GM18951 (cell line): ENCODE results near the gene SERGEF.

Experiments used
- POLR2A ChIP-seq: IDR thresholded peaks from 4 replicates; pipeline ENCODE4 v1.6.1; 2011; ENCODE audit warnings: mild to moderate bottlenecking; ENCODE audit not compliant: insufficient read length, insufficient read depth; ENCODE audit errors: extremely low read depth
- in situ Hi-C: fragments of 300-500 bp; cut with MboI; formaldehyde crosslinking; loops from one replicate; pipeline ENCODE4 v1.12.0; 2022; ENCODE audit warnings: low sequenced_read_pairs, mixed read lengths, inconsistent platforms; ENCODE audit not compliant: unreplicated experiment

Gene SERGEF

DNA sequence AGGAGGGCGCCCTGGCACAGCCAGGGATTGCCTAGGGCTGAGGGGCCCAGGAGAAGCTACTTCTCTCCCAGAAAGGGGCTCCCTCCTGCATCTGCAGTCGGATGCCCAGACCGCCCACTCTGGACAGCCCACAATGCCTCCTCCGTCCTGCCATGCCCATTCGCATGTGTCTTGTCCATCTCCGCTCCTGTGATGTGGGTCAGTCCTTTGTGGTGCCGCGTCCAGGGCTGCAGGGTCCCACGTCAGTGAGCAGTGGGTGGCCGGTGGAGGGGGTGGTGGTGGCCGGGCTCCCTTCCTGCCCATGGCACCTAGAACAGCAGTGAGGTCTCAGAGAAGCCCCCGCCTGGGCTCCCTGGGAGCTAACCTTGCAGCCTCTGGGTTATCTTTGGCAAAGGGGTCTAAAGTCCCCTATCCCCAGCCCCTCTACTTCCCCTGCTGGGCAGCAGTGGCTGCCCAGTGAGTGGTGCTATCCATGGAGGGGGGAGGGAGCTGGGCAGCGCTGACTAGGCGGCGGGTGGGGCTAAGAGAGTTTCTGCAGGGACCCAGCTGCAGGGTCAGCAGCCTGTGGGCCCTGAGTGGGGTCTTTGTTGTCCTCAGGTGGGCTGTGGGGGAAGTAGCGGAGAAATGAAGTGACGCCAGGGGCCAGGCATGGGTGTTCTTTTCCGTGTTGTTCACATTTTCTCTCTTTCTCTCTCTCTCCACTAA, 237.2 kb downstream of the SERGEF start:
- in situ Hi-C loops, result no loop called here
- TF ChIP-seq POLR2A, result no peak

DNA sequence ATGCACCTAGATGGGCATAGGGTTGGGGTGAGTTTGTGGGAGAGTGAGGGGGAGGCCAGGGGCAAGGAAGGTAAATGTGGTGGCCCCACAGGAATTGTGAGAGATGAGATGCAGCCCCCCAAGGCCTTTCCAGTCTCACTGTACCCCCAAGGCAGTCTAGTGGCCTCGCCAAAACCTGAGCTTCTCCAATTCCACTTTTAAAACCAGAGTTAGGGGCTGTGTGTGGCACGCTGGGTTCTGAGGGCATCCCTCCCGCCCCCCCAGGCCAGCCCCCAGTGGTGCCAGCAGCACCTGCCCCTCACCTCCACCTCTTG, 237.9 kb downstream of the SERGEF start:
- in situ Hi-C loops, result no loop called here
- TF ChIP-seq POLR2A, result no peak

DNA sequence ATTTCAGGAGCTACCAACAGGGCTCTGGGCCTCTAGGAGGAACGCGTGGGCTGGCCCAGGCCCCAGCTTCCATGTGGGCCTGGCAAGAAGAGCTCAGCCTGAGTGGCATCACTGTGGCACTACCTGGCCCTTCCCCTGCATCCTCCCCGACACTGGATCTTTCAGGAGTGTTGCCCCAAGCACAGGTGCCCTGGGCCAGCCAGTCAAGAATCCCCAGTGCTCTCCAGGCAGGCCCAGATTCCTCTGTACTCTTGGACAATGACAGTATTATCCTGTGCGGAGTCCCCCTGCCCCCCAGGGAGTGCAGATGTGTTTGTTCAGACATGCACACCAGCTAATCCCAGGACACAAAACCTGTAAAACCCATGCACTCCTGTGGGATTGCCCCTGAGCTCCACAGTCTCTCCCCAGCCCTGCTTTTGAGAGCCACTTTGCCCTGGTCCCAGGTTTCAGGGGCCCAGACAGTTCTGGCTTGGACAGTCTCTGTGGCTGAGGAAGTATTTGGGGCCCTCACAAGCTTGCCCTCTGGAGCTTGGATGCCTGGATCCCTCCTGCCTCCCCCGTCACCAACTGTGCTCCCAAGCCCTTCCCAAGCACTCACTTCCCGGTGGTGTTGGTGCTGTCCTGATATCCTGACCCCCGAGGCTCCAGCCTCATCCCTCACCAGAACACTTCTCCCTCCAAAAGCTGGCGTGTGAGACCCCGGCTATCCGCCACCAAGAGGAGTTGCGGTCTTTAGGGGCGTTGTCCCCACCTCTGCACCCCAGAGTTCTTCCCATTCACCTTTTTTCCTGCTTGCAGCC, 238.4 kb downstream of the SERGEF start:
- in situ Hi-C loops, result no loop called here

DNA sequence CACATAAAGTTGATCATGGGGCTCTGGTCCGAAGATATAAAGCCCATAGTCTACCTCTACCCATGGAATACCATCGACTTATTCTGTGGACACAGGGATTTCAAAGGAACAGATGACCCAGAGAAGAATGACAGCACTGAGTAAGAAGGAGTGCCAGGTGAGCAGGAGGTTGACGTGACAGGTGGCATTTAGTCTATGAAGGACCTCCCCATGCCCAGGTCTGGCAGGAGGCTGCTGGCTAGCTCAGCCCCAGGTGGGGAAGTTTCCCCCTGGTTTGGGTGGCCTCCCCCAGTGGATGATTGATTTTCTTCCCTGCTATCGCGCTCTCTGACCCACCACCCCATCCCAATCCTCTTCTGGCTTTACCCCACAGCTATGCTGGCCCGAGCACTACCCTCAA, 239.2 kb downstream of the SERGEF start:
- TF ChIP-seq POLR2A, result no peak
- in situ Hi-C loops, result no loop called here

More for the DNA sequence above, 238.4 kb downstream of the SERGEF start:
- no peak for TF ChIP-seq POLR2A

DNA sequence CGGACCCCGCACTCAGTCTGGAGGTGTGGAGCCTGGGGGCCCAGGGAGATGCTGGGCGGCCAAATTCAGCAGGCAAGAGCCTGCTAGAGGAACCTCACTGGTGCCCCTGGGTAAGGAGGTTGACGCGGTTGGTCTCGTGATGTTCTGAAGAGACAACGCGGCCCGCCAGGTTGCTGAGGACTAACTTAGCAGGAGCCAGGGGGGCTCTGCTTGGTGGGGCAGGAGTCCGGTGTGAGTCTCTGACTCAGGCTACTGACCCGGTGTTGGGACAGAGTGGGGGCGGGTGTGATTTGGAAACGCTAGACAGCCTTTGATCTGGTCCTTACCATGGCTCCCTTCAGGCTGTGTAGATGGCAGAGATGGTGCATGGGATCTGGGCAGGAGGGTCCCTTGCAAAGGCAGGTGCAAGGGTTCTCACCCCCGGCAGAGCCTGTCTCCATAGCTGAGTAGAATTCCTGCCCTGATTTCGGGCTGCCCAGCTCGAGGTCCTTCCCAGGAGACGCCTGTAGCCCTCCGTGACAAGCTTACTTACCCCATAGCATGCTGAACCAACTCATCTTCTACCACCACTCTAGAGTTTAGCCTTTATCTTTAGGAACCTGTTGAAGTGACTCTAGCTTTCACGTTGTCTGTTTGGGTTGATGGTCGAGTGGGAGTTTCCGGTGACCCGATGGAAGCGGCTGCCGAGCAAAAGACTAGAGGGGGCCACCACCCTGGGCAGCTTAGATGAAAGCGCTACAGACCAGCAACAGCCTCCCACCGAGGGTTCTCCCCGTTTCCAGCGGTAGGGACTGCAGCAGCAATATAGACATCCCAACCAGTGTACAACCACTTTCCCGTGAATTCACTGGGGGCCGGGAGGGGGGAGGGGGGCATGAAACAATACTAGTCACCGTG, 239.9 kb downstream of the SERGEF start:
- in situ Hi-C loops, result no loop called here
- TF ChIP-seq POLR2A, result no peak

DNA sequence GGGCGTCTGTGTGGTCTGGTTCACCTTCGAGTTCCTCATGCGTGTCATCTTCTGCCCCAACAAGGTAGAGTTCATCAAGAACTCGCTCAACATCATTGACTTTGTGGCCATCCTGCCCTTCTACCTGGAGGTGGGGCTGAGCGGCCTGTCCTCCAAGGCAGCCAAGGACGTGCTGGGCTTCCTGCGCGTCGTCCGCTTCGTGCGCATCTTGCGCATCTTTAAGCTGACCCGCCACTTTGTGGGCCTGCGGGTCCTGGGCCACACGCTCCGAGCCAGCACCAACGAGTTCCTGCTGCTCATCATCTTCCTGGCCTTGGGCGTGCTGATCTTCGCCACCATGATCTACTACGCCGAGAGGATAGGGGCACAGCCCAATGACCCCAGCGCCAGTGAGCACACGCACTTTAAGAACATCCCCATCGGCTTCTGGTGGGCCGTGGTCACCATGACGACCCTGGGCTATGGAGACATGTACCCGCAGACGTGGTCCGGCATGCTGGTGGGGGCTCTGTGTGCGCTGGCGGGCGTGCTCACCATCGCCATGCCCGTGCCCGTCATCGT, 240.9 kb downstream of the SERGEF start:
- in situ Hi-C loops, result no loop called here
- no peak for TF ChIP-seq POLR2A

DNA sequence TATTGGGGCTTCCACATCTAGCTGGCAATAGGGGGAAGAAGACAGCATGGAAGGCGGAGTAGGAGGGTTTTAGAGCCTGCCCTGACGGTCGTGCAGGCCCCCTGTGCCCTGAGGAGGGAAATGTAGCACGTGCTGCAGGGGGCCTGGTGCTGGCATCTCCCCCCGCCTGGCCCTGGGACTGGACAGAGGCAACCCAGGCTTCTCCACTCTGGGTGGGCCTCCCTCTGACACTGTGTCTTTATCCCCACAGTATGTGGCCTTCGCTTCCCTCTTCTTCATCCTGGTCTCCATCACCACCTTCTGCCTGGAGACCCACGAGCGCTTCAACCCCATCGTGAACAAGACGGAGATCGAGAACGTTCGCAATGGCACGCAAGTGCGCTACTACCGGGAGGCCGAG, 241.4 kb downstream of the SERGEF start:
- TF ChIP-seq POLR2A, result no peak
- in situ Hi-C loops, result no loop called here

DNA sequence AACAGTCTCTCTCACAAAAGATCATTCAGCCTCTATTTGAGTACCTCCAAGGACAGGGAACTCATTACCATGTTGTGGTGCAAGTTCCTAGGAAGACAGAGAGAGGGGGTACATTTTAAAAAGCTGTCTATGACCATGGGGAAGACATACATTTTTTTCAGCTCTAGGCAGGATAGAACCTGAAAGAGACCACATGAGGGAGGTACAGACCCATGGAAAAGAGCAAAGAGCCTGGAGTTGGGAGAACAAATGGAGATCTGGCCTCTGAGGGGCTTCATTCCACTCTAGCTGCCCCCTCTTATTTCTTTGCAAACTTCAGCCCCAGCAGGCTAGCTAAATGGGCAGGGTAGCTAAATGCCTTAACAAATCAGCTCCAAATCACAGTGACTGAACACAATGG, 241.9 kb downstream of the SERGEF start:
- in situ Hi-C loops, result no loop called here

DNA sequence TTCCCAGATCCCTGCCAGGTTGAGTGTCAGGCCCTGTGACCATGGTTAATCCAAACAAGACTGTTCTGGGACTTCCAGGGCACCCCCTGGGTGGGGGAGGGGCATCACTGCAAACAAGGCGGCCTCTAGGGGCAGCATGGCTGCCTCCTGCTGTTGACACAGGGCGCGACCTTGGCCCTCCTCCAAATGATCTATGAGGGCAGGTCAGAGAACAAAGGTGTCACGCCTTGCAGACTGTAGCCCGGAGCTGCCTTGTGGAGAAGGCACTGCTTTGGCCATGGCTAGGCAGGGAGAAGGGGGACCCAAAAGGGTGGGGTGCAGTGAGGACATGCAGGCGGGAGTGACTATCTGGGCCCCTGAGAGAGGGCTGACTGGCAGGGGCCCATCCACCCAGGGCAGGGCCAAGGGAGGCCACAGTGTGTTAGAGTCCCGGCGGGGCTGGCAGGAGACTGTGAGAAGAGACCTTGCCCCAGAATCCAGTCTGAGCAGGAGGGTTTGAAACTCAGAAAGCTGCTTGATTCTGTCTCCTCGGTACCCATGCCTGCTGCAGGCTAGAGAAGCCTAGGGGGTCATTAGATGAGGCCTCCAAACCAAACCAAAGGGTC, 242.7 kb downstream of the SERGEF start:
- TF ChIP-seq POLR2A, result no peak
- in situ Hi-C loops, result no loop called here

More for the DNA sequence above, 241.9 kb downstream of the SERGEF start:
- TF ChIP-seq POLR2A, result no peak

DNA sequence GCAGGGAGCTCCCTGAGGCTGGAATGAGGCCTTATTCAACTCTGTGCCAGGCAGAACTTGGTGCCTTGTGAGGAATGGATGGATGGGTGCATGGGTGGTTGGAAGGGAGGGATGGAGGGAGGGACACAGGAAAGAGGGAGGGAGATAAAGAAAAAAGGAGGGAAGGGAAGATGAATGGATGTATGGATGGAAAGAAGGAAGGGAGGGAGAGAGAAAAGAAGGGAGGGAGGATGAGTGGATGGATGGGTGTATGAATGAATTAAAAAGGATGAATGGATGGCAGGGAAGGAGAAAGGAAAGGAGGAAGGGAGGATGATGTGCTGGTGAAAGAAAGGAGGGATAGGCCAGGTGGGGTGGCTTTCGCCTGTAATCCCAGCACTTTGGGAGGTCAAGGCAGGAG, 243.6 kb downstream of the SERGEF start:
- in situ Hi-C loops, result no loop called here

DNA sequence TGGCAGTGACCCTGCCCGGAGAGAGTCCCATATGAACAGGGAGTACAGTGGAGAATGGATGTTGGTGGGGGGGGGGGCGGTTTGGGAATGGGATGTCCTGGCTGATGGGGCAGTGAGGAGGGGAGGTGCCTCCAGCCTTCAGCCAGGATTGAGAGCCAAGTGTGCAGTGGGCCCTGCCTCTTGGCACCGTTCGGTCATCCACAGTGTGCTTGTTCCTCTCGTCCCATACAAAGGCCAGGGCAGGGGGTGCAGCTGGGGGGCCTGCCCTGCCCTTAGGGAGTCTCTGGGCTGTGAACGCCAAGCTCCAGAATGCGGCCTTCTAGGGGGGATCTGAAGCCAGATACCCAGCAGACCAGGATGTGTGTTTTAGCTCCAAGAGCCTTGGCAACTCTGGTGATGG, 244.3 kb downstream of the SERGEF start:
- in situ Hi-C loops, result no loop called here
- no peak for TF ChIP-seq POLR2A

More for the DNA sequence above, 243.6 kb downstream of the SERGEF start:
- TF ChIP-seq POLR2A, result no peak

DNA sequence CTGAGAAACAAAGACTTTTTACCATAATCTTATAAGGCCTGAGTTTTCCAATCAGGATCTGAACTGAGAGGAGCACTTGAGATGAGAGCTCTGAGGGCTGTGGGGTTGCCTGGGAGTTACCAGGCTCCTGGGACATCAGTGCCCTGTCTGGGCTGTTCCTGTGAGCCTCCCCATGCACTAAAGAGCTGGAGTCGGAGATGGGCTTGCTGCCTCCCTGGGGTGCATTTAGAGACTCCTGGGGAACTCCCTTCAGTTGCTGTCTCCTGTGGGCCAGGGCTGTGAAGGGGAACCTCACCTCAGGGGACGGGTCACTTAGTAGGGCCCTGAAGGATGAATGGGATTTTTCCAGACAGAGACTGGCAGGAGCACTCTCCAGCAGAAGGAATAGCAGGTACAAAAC, 244.9 kb downstream of the SERGEF start:
- in situ Hi-C loops, result no loop called here
- TF ChIP-seq POLR2A, result no peak
